ENCODE results near the gene KLHL14.

KLHL14 gene

DNA sequence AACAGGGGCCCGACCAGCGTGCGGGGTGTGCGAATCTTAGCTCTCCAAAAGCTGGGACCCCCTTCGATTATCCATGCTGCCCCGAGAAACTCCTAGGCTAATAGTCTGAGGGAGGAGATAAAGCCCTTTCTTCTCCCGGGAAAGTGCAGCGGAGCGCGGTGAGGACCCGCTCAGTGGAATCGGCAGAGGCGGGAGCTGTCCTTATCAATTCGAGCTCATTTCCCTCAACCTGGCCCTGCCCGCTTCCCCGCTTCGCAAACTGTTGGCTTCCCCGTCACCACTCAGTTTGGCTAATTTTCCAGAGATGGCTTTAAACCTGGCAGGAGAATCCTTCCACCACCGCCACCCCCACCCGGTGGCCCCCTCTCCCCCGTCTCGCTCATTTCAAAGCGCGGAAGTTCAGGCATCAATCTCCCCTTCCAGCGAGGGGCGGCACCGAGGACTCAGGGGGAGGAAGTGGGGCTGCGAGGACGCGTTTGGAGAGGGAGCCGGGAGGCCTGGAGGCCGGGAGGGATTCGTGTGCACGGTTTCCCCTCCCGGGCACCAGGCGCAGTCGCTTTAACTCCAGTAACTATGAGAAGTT is 1.6 kb downstream of the KLHL14 start:
- H3K4me3 ChIP-seq (replicated peaks; ENCODE audit: low read depth, low read length) = no peak overlapping the region
- TF ChIP-seq, protein P1, sequence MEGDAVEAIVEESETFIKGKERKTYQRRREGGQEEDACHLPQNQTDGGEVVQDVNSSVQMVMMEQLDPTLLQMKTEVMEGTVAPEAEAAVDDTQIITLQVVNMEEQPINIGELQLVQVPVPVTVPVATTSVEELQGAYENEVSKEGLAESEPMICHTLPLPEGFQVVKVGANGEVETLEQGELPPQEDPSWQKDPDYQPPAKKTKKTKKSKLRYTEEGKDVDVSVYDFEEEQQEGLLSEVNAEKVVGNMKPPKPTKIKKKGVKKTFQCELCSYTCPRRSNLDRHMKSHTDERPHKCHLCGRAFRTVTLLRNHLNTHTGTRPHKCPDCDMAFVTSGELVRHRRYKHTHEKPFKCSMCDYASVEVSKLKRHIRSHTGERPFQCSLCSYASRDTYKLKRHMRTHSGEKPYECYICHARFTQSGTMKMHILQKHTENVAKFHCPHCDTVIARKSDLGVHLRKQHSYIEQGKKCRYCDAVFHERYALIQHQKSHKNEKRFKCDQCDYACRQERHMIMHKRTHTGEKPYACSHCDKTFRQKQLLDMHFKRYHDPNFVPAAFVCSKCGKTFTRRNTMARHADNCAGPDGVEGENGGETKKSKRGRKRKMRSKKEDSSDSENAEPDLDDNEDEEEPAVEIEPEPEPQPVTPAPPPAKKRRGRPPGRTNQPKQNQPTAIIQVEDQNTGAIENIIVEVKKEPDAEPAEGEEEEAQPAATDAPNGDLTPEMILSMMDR (IDR thresholded peaks at IDR 0.05; ENCODE audit: low read depth, low read length, missing control alignments) = no peak
- DNase-seq (ENCODE audit: extremely low read depth, low read depth) = no peak

DNA sequence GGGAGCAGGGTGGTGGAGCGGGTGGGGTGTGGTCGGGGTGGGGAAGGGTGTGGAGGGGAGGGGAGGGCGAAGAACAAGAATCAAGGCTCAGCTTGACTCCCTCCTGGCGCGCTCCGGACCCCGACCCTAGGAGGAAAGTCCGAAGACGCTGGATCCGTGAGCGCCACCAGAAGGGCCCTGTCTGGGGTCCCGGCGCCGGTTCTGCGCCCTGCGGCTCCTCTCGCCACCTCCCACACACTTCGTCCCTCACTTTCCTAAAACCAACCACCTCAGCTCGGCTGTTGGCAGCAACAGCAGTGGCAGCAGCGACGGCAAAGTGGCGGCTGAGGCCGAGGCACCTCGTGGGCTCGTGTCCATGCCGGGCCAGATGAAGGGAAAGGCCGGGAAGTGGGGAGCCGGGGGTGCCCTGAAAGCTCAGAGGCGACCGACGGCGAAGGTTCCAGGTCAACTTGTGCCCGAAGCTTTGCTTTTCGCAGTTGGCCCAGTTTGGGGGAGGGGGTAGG is 2.1 kb downstream of the KLHL14 start:
- no peak for DNase-seq (ENCODE audit: extremely low read depth, low read depth)
- H3K4me3 ChIP-seq (replicated peaks; ENCODE audit: low read depth, low read length) = no peak overlapping the region
- TF ChIP-seq, protein P1 (IDR thresholded peaks at IDR 0.05; ENCODE audit: low read depth, low read length, missing control alignments) = no peak

DNA sequence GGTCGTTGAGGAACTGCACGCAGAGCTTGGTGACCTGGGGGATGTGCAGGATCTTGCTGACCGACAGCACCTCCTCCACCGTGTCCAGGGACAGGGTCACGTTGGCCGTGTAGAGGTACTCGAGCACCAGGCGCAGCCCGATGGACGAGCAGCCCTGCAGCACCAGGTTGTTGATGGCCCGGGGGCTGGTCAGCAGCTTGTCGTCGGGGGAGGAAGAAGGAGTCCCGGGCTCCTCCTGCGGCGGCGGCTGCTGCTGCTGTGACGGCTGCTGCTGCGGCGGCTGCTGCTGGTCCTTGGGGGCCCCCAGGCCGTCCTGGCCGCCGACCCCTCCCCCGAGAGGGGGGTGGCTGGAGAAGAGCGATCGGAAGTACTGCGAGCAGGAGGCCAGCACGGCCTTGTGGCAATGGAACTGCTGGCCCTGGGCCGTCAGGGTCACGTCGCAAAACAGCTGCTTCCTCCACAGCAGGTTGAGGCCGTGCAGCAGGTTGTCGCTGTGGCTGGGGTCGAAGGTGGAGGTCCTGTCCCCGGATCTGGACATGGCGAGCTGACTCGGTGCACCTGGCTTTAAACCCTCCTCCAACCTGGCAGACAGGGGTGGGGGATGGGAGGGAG is 2.7 kb downstream of the KLHL14 start:
- H3K4me3 ChIP-seq (replicated peaks; ENCODE audit: low read depth, low read length) = no peak overlapping the region
- DNase-seq (ENCODE audit: extremely low read depth, low read depth) = no peak
- TF ChIP-seq, protein P1 (IDR thresholded peaks at IDR 0.05; ENCODE audit: low read depth, low read length, missing control alignments) = no peak

DNA sequence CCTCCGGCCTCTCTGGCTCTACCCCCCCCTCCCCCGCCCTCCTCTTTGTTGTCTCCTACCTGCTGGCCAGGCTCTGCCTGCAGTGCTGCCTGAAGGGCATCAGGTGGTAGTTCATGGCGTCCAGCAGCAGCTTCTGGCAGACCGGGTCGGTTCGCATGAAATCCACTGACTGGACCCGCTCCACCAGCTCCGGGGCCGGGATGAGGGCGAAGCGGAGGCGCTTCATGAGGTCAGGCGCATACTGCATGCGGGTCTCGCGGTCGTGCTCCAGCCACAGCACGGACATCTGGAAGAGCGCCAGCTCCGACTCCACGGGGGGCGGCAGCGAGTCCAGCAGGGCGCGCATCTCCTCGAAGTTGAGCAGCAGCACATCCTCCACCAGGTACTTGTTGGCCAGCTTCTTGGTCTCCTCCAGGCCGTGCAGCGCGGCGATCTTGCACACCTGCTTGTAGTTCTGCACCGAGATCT is 3.2 kb downstream of the KLHL14 start:
- no peak overlapping the region for H3K4me3 ChIP-seq (replicated peaks; ENCODE audit: low read depth, low read length)
- TF ChIP-seq, protein P1 (IDR thresholded peaks at IDR 0.05; ENCODE audit: low read depth, low read length, missing control alignments) = no peak
- DNase-seq (ENCODE audit: extremely low read depth, low read depth) = no peak

DNA sequence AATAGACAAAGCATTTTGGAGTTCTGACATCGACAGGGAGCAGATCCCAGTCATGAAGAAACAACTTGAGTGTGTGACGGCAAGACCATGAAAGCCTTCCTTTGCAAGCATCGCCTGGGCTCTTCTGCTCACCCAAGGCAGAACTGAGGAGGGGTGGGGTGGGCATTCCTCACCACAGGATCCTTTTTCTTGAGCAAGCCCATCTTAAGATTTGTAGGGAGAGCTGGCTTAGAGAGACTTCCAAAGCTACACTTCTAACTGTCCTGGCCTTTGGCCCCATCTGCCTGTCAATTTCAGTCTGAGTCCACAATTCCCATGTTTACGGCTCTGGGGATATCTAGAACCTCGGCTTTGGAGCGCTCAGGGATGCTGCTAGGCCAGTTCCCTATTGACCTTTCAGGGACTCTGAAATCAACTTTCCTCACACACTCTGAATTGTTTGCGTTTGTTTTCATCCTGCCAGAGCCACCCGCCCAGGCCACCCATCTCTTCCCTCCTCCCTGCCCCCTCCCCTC is 3.7 kb downstream of the KLHL14 start:
- no peak overlapping the region for H3K4me3 ChIP-seq (replicated peaks; ENCODE audit: low read depth, low read length)
- DNase-seq (ENCODE audit: extremely low read depth, low read depth) = no peak
- TF ChIP-seq, protein P1 (IDR thresholded peaks at IDR 0.05; ENCODE audit: low read depth, low read length, missing control alignments) = no peak

DNA sequence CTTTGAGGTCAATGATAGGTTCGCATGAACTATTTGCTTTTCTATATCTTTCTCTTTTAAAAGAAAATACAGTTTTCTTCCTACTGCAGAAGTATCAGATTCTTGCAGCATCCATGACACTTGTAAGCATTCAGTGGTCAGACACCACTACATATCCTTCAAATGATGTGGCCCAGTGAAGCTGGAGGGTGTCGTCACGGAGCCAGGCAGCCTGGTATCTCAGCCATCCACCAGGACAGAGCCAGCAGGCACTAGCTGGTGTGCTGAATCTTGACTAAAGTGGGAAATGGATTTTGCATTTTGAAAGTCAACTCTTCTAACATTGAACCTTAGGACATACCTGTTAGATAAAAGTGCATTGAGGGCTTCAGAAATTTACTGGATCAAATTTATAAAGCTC is 5.4 kb downstream of the KLHL14 start:
- TF ChIP-seq, protein P1 (IDR thresholded peaks at IDR 0.05; ENCODE audit: low read depth, low read length, missing control alignments) = no peak
- no peak for DNase-seq (ENCODE audit: extremely low read depth, low read depth)
- H3K4me3 ChIP-seq (replicated peaks; ENCODE audit: low read depth, low read length) = no peak overlapping the region

Measured in HFF-Myc (cell line).